Measurements from ENCODE around the gene CSAD.

GRCh38 chr12:53201177-53201541 is 20.4 kb upstream of the CSAD start:
- TF ChIP-seq CTCF (IDR thresholded peaks at IDR 0.05; ENCODE audit: insufficient read depth, low read length, poor library complexity, severe bottlenecking) (no peak), EZH2phosphoT487 (conservative IDR thresholded peaks at IDR 0.05; ENCODE audit: low read length) (no peak)
